Activated CD4-positive, CD25-positive, alpha-beta regulatory T cell (primary cell): Measurements from ENCODE around the gene FIS1.
"Not testable (repeated sequence)": the region's sequence is repeated elsewhere in the genome, so short reads cannot be mapped to it uniquely, and the experiment has no call there.

Experiments used
- DNase-seq, 4 experiments: peaks; one replicate each; lab custom pipeline; 2025; lab: John Stamatoyannopoulos, UW

The FIS1 gene

GRCh38 chr7:101244375-101245146 is at the start of gene FIS1:
Gene FIS1 (minus strand): TSS chr7:101245081. CDS start chr7:101245004, 77 bp downstream.
- peak; percentile 78 to 92 (median 88) for DNase-seq

GRCh38 chr7:101294039-101294831 is 49.4 kb upstream of the FIS1 start:
- no peak for DNase-seq

- not testable (repeated sequence) for DNase-seq
These were observed 48.5 kb upstream of the FIS1 start for GRCh38 chr7:101293069-101294021.

- not testable (repeated sequence) for DNase-seq
These were observed 47.7 kb upstream of the FIS1 start for GRCh38 chr7:101292566-101292965.

GRCh38 chr7:101290186-101291037 is 45.5 kb upstream of the FIS1 start:
- DNase-seq: peak; percentile 20 to 49 (median 35)

- not testable (repeated sequence) for DNase-seq
These were observed 44.8 kb upstream of the FIS1 start for GRCh38 chr7:101289687-101290086.

GRCh38 chr7:101288439-101288838 is 43.6 kb upstream of the FIS1 start:
- DNase-seq: no peak

GRCh38 chr7:101287032-101287431 is 42.2 kb upstream of the FIS1 start:
- no peak for DNase-seq

GRCh38 chr7:101285880-101286279 is 41.0 kb upstream of the FIS1 start:
- not testable (repeated sequence) for DNase-seq

GRCh38 chr7:101285171-101285570 is 40.3 kb upstream of the FIS1 start:
- no peak for DNase-seq

GRCh38 chr7:101280912-101281311 is 36.0 kb upstream of the FIS1 start:
- not testable (repeated sequence) for DNase-seq

- no peak for DNase-seq
These were observed 33.8 kb upstream of the FIS1 start for GRCh38 chr7:101278461-101279292.

- DNase-seq: no peak
These were observed 32.3 kb upstream of the FIS1 start for GRCh38 chr7:101277155-101277554.

- DNase-seq: no peak
These were observed 28.3 kb upstream of the FIS1 start for GRCh38 chr7:101273206-101273605.

GRCh38 chr7:101271021-101271420 is 26.1 kb upstream of the FIS1 start:
- no peak for DNase-seq

GRCh38 chr7:101269664-101270063 is 24.8 kb upstream of the FIS1 start:
- no peak for DNase-seq

GRCh38 chr7:101265622-101266516 is 21.0 kb upstream of the FIS1 start:
- DNase-seq: no peak

- not testable (repeated sequence) for DNase-seq
These were observed 19.3 kb upstream of the FIS1 start for GRCh38 chr7:101264102-101264706.
